Endothelial cell (in vitro differentiated cells): ENCODE data around the gene ADARB2. TPM values are rescaled to one million over a fixed set of nuclear protein-coding genes. Genes with fewer than 3 reads are reported as not detected.

ENCODE experiments used
- DNase-seq: peaks from one replicate; pipeline ENCODE4 v3.0.0; 2021; ENCODE audit warnings: low spot score
- H3K27ac Mint-ChIP-seq: one replicate; pipeline ENCODE4 v1.8.0; 2021; ENCODE audit warnings: mixed read lengths, inconsistent platforms; ENCODE audit not compliant: unreplicated experiment
- H3K27me3 Mint-ChIP-seq: one replicate; pipeline ENCODE4 v1.8.0; 2021; ENCODE audit warnings: mild to moderate bottlenecking, moderate library complexity, mixed read lengths, inconsistent platforms; ENCODE audit not compliant: unreplicated experiment
- H3K36me3 Mint-ChIP-seq: one replicate; pipeline ENCODE4 v1.8.0; 2021; ENCODE audit warnings: mild to moderate bottlenecking, low read depth, mixed read lengths, inconsistent platforms; ENCODE audit not compliant: unreplicated experiment
- H3K4me1 Mint-ChIP-seq: one replicate; pipeline ENCODE4 v1.8.0; 2021; ENCODE audit warnings: mild to moderate bottlenecking, mixed read lengths, inconsistent platforms; ENCODE audit not compliant: unreplicated experiment
- H3K4me3 Mint-ChIP-seq: one replicate; pipeline ENCODE4 v1.8.0; 2021; ENCODE audit warnings: mild to moderate bottlenecking, mixed read lengths, inconsistent platforms; ENCODE audit not compliant: unreplicated experiment
- H3K9me3 Mint-ChIP-seq: one replicate; pipeline ENCODE4 v1.8.0; 2021; ENCODE audit warnings: mixed read lengths, inconsistent platforms; ENCODE audit not compliant: unreplicated experiment
- CTCF ChIP-seq: fragments of 200-600 bp; sonication (generic); IDR thresholded peaks from one replicate; pipeline ENCODE4 v1.5.0; 2021; ENCODE audit warnings: antibody characterized with exemption; ENCODE audit not compliant: unreplicated experiment
- total RNA-seq: library from RNA; stranded (reverse); fragmentation: NEBNext Ultra II Directional; extraction: Animal tissue kit (Norgen Biotek cat#: 25700); gene quantifications from one replicate; pipeline ENCODE4 v1.2.1, GENCODE V29; 2021; ENCODE audit not compliant: unreplicated experiment

ADARB2 gene
- total RNA-seq, 1 donor from 2014 or later: 54.9 TPM

- Mint-ChIP-seq H3K36me3 (no peaks in the 10 kb centered on the region), H3K4me1 (no peaks in the 10 kb centered on the region), H3K4me3 (no peak overlapping the region), H3K27ac (no peak overlapping the region), H3K9me3 (no peaks in the 10 kb centered on the region), H3K27me3 (no peaks in the 10 kb centered on the region)
- TF ChIP-seq CTCF: no peak
- no peak for DNase-seq
Observed at GRCh38 chr10:1137499-1138163, 599.7 kb downstream of the ADARB2 start.

- Mint-ChIP-seq H3K4me3 (no peak overlapping the region), H3K36me3 (peaks cover 5% of the 10 kb centered on the region), H3K27me3 (no peaks in the 10 kb centered on the region), H3K4me1 (no peaks in the 10 kb centered on the region), H3K9me3 (no peaks in the 10 kb centered on the region), H3K27ac (no peak overlapping the region)
- no peak for TF ChIP-seq CTCF
- no peak for DNase-seq
Observed at GRCh38 chr10:1136268-1136667, 601.1 kb downstream of the ADARB2 start.

GRCh38 chr10:1134156-1134555 lies 603.2 kb downstream of the ADARB2 start:
- Mint-ChIP-seq H3K9me3 (no peaks in the 10 kb centered on the region), H3K36me3 (peaks cover 19% of the 10 kb centered on the region), H3K4me1 (no peaks in the 10 kb centered on the region), H3K27me3 (no peaks in the 10 kb centered on the region), H3K4me3 (no peak overlapping the region), H3K27ac (no peak overlapping the region)
- no peak for TF ChIP-seq CTCF
- DNase-seq: no peak

- TF ChIP-seq CTCF: no peak
- Mint-ChIP-seq H3K9me3 (no peaks in the 10 kb centered on the region), H3K4me3 (no peak overlapping the region), H3K27me3 (no peaks in the 10 kb centered on the region), H3K4me1 (no peaks in the 10 kb centered on the region), H3K27ac (no peak overlapping the region), H3K36me3 (peaks cover 25% of the 10 kb centered on the region)
- no peak for DNase-seq
Observed at GRCh38 chr10:1133495-1134045, 603.8 kb downstream of the ADARB2 start.

GRCh38 chr10:1132584-1132983 lies 604.7 kb downstream of the ADARB2 start:
- H3K27ac Mint-ChIP-seq: no peak overlapping the region
- no peaks in the 10 kb centered on the region for H3K9me3 Mint-ChIP-seq
- TF ChIP-seq CTCF: no peak
- no peaks in the 10 kb centered on the region for H3K4me1 Mint-ChIP-seq
- H3K27me3 Mint-ChIP-seq: no peaks in the 10 kb centered on the region
- no peak for DNase-seq
- no peak overlapping the region for H3K4me3 Mint-ChIP-seq
- H3K36me3 Mint-ChIP-seq: peaks cover 30% of the 10 kb centered on the region
